HG03108 (cell line): ENCODE data around the gene ACAA2.

ENCODE experiments used
- ATAC-seq: cut with Tn5 transposase; IDR thresholded peaks from one replicate; pipeline ENCODE4 v1.9.1; 2021; ENCODE audit warnings: moderate library complexity; ENCODE audit not compliant: unreplicated experiment

ACAA2 gene

DNA sequence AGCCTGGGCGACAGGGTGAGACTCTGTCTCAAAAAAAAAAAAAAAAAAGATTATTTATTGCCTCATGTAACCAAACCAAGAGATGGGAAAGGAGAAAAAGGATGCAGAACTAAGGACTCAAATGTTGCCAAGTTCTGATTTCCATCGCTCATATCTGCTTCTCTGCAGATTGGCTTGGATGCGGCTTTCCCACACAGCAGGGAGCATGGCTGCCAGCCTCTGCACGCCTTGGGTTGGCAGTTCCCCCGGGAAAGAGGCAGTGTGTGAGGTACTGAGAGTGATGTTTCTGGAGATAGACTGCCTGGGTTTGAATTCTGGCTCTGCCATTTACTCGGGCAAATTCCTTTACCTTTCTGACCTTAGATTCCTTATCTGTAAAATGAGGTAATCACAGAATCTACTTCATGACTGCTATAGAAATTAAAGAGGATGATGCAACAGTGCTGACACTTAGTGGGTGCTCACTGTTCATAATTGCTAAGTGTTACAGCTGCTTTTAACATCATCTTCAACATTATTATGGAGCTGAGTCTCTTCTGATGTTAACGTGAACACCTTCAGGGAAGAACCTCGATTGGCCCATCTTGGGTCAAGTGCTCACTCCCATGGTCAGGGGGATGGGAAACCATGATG, 68.8 kb downstream of the ACAA2 start:
- ATAC-seq, result no peak

DNA sequence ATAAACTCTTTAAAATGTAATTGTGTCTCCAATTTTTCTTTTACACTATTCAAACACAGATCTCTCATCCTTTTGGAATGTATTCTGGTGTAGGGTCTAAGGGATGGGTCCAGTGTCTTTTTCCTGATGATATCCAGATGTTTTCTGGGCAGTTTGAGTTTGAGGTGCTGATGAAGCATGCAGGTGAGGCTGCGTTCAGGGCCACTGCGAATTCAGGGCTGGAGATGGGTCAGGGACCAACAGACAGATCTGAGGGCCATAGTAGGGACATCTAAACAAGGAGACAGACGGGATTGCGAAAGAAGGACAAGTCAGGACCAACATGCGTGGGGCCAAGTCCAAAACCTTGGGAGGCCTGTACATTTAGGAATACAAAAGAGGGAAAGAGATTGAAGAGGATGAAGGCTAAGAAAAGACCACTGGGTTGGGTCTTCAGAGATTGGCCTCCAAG, 70.2 kb downstream of the ACAA2 start:
- ATAC-seq, result no peak

DNA sequence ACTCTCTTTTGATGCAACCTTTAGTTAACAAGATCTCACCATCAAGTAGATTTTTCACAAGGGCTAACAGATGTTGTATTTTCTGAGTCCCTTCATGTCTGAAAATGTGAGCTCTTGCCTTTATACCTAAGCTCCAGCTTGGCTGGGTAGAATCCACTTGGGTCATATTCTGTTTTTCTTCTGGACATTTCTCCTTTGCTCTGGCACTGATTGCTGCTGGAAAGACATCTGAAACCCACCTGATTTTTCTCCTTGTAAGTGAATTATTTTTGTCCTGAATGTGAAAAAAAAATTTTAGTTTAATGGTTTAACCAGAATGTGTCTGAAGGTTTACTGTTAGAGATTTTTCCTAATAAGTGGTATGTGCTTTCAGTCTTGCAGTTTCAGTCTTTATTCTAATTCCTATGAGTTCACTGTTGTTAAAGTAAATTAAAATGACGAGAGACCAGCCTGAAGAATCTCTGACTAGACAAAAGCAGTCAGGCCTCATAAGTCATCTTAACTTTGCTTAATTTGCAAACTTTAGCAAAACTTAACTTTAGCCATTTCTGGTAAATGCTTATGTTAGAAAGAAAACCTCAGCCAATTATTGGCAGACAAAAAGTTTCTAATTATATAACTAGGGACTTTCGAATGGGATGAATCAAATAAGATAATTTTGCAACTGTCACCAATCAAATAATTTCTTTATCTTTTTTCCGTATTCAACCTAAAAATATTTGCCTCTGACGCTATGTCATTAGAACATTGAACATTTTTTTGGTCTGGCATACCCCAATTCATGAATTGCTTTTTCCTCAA, 70.8 kb downstream of the ACAA2 start:
- ATAC-seq, result no peak

DNA sequence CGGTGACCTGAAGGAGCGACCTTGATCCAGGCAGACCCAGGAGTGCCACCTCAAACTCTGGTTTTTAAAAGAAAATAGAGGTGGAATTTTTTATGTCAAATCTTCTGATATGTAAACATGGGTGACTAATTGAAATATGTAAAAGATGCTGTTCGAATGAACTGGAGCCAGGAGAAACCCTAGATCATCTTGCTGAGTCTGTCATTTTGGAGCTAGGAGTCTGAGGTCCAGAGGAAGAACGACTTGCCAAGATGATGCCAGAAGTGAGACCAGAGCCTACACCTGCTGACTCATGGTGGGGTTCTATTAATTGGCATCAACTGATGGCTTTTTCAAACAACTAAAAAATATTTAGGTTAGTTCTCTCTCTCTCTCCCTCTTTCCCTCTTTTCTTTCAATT, 74.1 kb downstream of the ACAA2 start:
- ATAC-seq, result no peak

DNA sequence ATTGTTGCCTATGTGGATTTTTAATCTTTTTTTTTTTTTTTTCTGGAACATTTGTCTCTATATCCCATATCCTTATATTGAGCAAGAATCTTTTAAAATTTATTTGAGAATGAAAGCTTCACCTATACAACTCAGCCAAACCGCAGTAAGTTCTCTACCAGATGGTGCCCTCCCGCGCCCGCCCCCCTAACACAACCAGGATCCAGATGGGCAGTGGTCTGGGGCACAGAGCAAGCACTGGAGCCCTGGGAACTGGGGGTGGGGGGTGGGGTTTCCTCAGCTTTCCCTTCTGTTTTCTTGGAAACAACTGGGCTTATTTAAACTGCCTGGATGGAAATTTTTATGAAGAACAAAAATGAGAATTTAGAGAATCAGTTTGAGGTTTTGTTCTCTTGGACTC, 74.6 kb downstream of the ACAA2 start:
- no peak for ATAC-seq

DNA sequence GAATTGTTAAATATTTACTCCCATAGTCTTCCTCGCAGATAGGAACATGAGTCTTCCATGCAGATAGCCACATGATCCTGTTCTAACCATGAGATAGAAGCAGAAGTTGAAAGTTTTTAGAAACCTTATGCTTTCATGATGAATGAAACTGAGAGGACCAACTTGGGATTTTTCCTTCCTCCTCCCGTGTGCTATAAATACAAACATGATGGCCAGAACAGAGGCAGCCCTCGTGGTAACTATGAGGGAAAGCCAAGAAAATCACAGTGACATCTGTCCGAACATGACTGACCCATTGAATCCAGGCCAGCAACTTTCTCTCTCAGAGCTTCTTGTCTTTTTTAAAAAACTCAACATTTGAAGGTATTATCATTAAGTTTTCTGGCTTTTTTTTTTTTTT, 78.5 kb downstream of the ACAA2 start:
- ATAC-seq, result no peak

DNA sequence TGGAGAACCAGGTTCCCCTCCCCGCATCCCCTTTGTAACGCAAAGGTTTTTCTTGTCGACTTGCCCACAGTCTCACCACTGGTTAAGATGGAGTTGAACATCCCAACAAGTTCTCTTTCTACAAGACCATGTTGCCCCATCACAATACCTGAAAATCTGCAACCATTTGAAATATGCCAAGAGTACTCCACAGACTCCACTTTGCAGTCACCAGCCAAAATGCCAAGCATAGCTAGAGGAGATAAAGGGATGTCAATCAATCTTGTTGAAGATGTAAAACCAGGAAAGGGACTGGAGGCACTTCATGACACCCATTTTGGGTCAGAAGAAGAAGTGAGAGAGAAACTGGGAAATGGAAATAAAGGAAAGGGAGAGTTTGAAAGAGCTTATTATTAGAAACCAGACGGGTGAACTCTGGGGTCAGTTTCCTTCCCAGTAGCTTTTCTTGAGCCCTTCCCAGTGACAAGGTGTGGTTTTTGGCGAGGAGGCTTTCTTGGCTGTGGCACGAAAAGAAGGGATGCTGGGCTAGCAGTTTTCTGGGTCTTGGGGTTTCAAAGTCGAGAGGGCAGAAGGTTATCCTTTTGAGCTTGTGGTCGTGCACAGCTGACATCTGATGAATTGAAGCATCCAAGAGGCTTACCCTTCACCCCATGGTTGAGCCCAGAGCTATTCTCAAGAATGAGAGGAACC, 79.3 kb downstream of the ACAA2 start:
- no peak for ATAC-seq

DNA sequence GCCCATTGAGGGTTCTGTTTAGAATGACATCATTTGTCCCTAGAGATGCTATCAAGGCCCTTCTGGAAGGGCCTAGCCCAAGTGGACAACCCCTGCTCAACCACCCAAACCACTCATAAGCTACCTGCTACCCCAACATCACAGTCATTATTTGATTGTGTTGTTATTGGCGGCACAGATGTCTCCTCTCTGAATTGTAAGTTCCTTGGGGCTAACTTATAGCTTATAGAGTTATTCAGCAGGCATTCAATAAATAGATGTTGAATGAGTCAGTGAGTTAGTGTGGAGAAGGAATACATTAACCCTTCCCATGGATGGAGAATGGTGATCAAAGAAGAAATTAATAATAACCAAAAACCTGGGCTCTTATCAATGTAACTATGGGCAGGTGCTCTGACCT, 80.0 kb downstream of the ACAA2 start:
- ATAC-seq, result no peak
